Measurements from ENCODE around the gene ATAD2B. TPM values are rescaled to one million over a fixed set of nuclear protein-coding genes. Genes with fewer than 3 reads are reported as not detected.

The ATAD2B gene
- total and polyA plus RNA-seq, 2 of the 8 experiments (the other 6 are each of a cell fraction or from before 2014, with no cell fraction given): 3.4 to 16.1 TPM

DNA sequence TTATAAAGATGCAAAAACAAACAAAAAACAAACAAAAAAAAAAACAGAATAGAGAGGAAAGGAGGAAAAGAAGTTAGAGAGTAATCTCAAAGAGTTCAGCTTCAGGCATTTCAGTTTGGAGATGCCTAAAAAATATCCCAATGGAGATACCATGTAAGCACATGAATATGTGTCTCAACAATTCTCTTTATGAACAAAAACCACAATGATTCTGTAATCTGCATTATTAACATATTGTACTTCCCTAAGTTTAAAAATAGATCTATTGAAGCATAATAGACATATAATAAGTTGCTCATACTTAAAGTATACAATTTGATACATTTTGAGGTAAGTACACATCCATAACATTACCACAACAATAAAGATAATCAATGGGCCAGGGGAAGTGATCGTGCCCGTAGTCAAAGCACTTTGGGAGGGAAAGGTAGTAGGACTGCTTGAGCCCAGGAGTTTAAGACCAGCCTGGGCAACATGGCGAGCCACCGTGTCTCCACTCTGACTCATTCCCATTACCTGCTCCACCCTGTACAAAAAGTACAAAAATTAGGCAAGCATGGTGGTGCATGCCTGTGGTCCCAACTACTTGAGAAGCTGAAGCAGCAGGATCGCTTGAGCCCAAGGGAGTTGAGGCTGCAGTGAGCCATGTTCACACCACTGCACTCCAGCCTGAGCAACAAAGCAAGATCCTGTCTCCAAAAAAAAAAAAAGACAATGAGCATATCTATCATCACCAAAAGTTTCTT lies 158.9 kb downstream of the ATAD2B start:
- Histone ChIP-seq H3K27me3 (replicated peaks in 1 of 4; ENCODE audit: control insufficient read depth in 3 of 4, extremely low read depth in 1 of 4, insufficient read depth in 3 of 4, low read length in 3 of 4) (no peaks in the 10 kb centered on the region), H4K8ac (ENCODE audit: extremely low read depth, insufficient read depth, low read length) (no peak overlapping the region), H3K27ac (ENCODE audit: low read depth, low read length) (no peak overlapping the region), H4K91ac (replicated peaks; ENCODE audit: insufficient read length, low read length) (no peak overlapping the region), H2AFZ (ENCODE audit: low read length) (no peak overlapping the region), H2BK20ac (ENCODE audit: low read length) (no peak overlapping the region), H2BK120ac (replicated peaks; ENCODE audit: low read depth, low read length) (no peak overlapping the region), H3K4me3 (ENCODE audit: extremely low read depth in 1 of 4, insufficient read depth in 2 of 4, low read depth in 3 of 4, low read length in 4 of 4) (no peak overlapping the region), H2AK5ac (ENCODE audit: low read depth, low read length) (no peak overlapping the region), H2BK12ac (ENCODE audit: low read depth, low read length) (no peak overlapping the region), H3K23ac (ENCODE audit: insufficient read length) (no peak overlapping the region), H3K14ac (ENCODE audit: insufficient read length) (no peak overlapping the region), H3K23me2 (ENCODE audit: low read depth, low read length) (no peaks in the 10 kb centered on the region), H3K4me1 (replicated peaks in 1 of 4; ENCODE audit: control insufficient read depth in 3 of 4, insufficient read depth in 4 of 4, low read length in 3 of 4) (no peaks in the 10 kb centered on the region), H3K9me3 (ENCODE audit: insufficient read depth in 2 of 2, low read depth in 1 of 2, low read length in 1 of 2) (peaks cover 0 to 2% of the 10 kb centered on the region in 2 experiments; a peak in 1 of 4 replicates), H3K18ac (ENCODE audit: extremely low read depth, low read length) (no peak overlapping the region), H3K4ac (replicated peaks; ENCODE audit: insufficient read length, low read depth, low read length) (no peak overlapping the region), H3K79me2 (ENCODE audit: control insufficient read depth in 1 of 2, insufficient read depth in 2 of 2, low read length in 2 of 2) (no peaks in the 10 kb centered on the region), H3K79me1 (ENCODE audit: low read depth, low read length) (no peaks in the 10 kb centered on the region), H2BK5ac (ENCODE audit: low read depth, low read length) (no peak overlapping the region), H3K56ac (replicated peaks; ENCODE audit: insufficient read length, low read depth, low read length) (no peak overlapping the region), H3K9ac (replicated peaks in 1 of 4; ENCODE audit: extremely low read depth in 1 of 4, low read depth in 3 of 4, low read length in 3 of 4) (no peak overlapping the region), H2BK15ac (ENCODE audit: low read length) (no peak overlapping the region), H3K36me3 (ENCODE audit: control insufficient read depth in 2 of 4, insufficient read depth in 4 of 4, low read length in 3 of 4) (peaks cover 0 to 7% (median 0%) of the 10 kb centered on the region in 4 experiments; a peak in 2 of 8 replicates), H3K4me2 (ENCODE audit: insufficient read depth in 1 of 2, low read depth in 2 of 2, low read length in 2 of 2) (no peak overlapping the region), H4K5ac (ENCODE audit: insufficient read length, low read depth, low read length) (no peak overlapping the region), H4K20me1 (replicated peaks in 1 of 2; ENCODE audit: control insufficient read depth in 1 of 2, insufficient read depth in 2 of 2, low read length in 2 of 2) (no peaks in the 10 kb centered on the region)
- no peak for TF ChIP-seq CHD2 (IDR thresholded peaks at IDR 0.05; ENCODE audit: low read length)
- no peak for TF ChIP-seq NANOG (IDR thresholded peaks at IDR 0.05; ENCODE audit: insufficient read depth, low read depth, low read length, poor library complexity, severe bottlenecking)
- no peak for TF ChIP-seq HDAC2 (IDR thresholded peaks at IDR 0.05; ENCODE audit: borderline replicate concordance in 1 of 2, low read depth in 2 of 2, low read length in 2 of 2)
- no peak for TF ChIP-seq RBBP5 (IDR thresholded peaks at IDR 0.05; ENCODE audit: borderline replicate concordance, low read depth, low read length)
- no peak for TF ChIP-seq KDM4A (IDR thresholded peaks at IDR 0.05; ENCODE audit: low read depth, low read length, severe bottlenecking)
- TF ChIP-seq JUN (IDR thresholded peaks at IDR 0.05; ENCODE audit: low read depth, low read length): no peak
- TF ChIP-seq KDM5A (IDR thresholded peaks at IDR 0.05; ENCODE audit: low read length): no peak
- TF ChIP-seq KDM1A (IDR thresholded peaks at IDR 0.05; ENCODE audit: borderline replicate concordance, low read length): no peak
- no peak for TF ChIP-seq BCL11A (IDR thresholded peaks at IDR 0.05; ENCODE audit: low read depth in 2 of 2, low read length in 2 of 2)
- TF ChIP-seq NRF1 (IDR thresholded peaks at IDR 0.05; ENCODE audit: low read depth, low read length): no peak
- TF ChIP-seq SIX5 (IDR thresholded peaks at IDR 0.05; ENCODE audit: low read depth, low read length): no peak
- 85% methylated on average over 5 of the region's 5 CpGs; no CpG with 5 or more reads in 1 of the 2 experiments for WGBS, 2 experiments (ENCODE audit: extremely low coverage in 1 of 2, insufficient coverage in 1 of 2, insufficient read length in 1 of 2, insufficient replicate concordance in 2 of 2, low coverage in 1 of 2, low lambda C conversion rate in 2 of 2, missing lambda C conversion rate in 1 of 2)
- no peak for DNase-seq (ENCODE audit: low read depth in 1 of 2, low spot score in 2 of 2)
- no peak for FAIRE-seq
- POLR2A ChIA-PET (ENCODE audit: partially characterized antibody): no interaction called here
- CTCF ChIA-PET (ENCODE audit: partially characterized antibody): interaction anchor here (0.7 kb wide), 1 partner anchor 129 kb away, joined by 3 read pairs; no protein-coding TSS in a partner anchor

Data from H1 (cell line).